Gastroesophageal sphincter (tissue), 3 donors: Measurements from ENCODE around the gene MAML2.

Source experiments
- CTCF ChIP-seq, 4 experiments: fragments of 200-600 bp in 2 of 4; fragments of 450-650 bp in 2 of 4; sonication (generic) in 1 of 4; IDR thresholded peaks; one replicate each; pipeline ENCODE4 v1.5.1; 2017 to 2019; ENCODE audit warnings: antibody characterized with exemption in 4 of 4, mild to moderate bottlenecking in 2 of 4, moderate library complexity in 2 of 4
- EP300 ChIP-seq: sonication (generic); formaldehyde crosslinking; IDR thresholded peaks from one replicate; pipeline ENCODE4 v1.6.1; 2017; ENCODE audit warnings: antibody characterized with exemption, mild to moderate bottlenecking
- POLR2A ChIP-seq, 2 donors: fragments of 450-650 bp; IDR thresholded peaks; one replicate each; pipeline ENCODE4 v1.6.1; 2017; ENCODE audit warnings: antibody characterized with exemption in 2 of 2, mild to moderate bottlenecking in 2 of 2, moderate library complexity in 1 of 2

GRCh38 chr11:96223083-96223482, 119.9 kb downstream of the MAML2 start:
- TF ChIP-seq CTCF (IDR thresholded peaks at IDR 0.05) (no peak), POLR2A (IDR thresholded peaks at IDR 0.05) (no peak), EP300 (no peak)
